ENCODE measurements around the gene EIF4G3.

EIF4G3 gene

GRCh38 chr1:20980051-20980450, 196.6 kb downstream of the EIF4G3 start:
- H3K27me3 ChIP-seq: no peaks in the 10 kb centered on the region
- H3K36me3 ChIP-seq: peaks cover 11% of the 10 kb centered on the region
- no peak overlapping the region for H3K27ac ChIP-seq
- H3K4me1 ChIP-seq (ENCODE audit: control insufficient read depth in 1 of 2, insufficient read depth in 1 of 2, low read depth in 1 of 2, low read length in 1 of 2): peaks cover 0 to 7% of the 10 kb centered on the region in 2 experiments
- H3K9me3 ChIP-seq: no peaks in the 10 kb centered on the region
- no peak overlapping the region for H3K4me3 ChIP-seq (ENCODE audit: low read depth in 1 of 2, low read length in 1 of 2)
- TF ChIP-seq CTCF (IDR thresholded peaks at IDR 0.05): no peak

- no peak overlapping the region for H3K4me3 ChIP-seq (ENCODE audit: low read depth in 1 of 2, low read length in 1 of 2)
- TF ChIP-seq CTCF (IDR thresholded peaks at IDR 0.05): no peak
Observed at GRCh38 chr1:20978413-20978812, 198.3 kb downstream of the EIF4G3 start.

GRCh38 chr1:20975668-20976067, 201.0 kb downstream of the EIF4G3 start:
- TF ChIP-seq CTCF (IDR thresholded peaks at IDR 0.05): no peak
- Histone ChIP-seq H3K9me3 (no peaks in the 10 kb centered on the region), H3K27me3 (no peaks in the 10 kb centered on the region), H3K36me3 (peaks cover 33% of the 10 kb centered on the region), H3K4me3 (ENCODE audit: low read depth in 1 of 2, low read length in 1 of 2) (no peak overlapping the region), H3K4me1 (ENCODE audit: control insufficient read depth in 1 of 2, insufficient read depth in 1 of 2, low read depth in 1 of 2, low read length in 1 of 2) (peaks cover 0 to 7% of the 10 kb centered on the region in 2 experiments), H3K27ac (no peak overlapping the region)

More at GRCh38 chr1:20978413-20978812, 198.3 kb downstream of the EIF4G3 start:
- peaks cover 11% of the 10 kb centered on the region for H3K36me3 ChIP-seq
- H3K27ac ChIP-seq: no peak overlapping the region
- peaks cover 0 to 7% of the 10 kb centered on the region in 2 experiments for H3K4me1 ChIP-seq (ENCODE audit: control insufficient read depth in 1 of 2, insufficient read depth in 1 of 2, low read depth in 1 of 2, low read length in 1 of 2)
- no peaks in the 10 kb centered on the region for H3K9me3 ChIP-seq
- no peaks in the 10 kb centered on the region for H3K27me3 ChIP-seq

GRCh38 chr1:20974951-20975350, 201.7 kb downstream of the EIF4G3 start:
- Histone ChIP-seq H3K27me3 (no peaks in the 10 kb centered on the region), H3K4me3 (ENCODE audit: low read depth in 1 of 2, low read length in 1 of 2) (no peak overlapping the region), H3K4me1 (ENCODE audit: control insufficient read depth in 1 of 2, insufficient read depth in 1 of 2, low read depth in 1 of 2, low read length in 1 of 2) (peaks cover 0 to 7% of the 10 kb centered on the region in 2 experiments), H3K36me3 (peaks cover 34% of the 10 kb centered on the region), H3K9me3 (no peaks in the 10 kb centered on the region), H3K27ac (no peak overlapping the region)
- TF ChIP-seq CTCF (IDR thresholded peaks at IDR 0.05): no peak

- no peak overlapping the region for H3K27ac ChIP-seq
Observed at GRCh38 chr1:20974069-20974468, 202.6 kb downstream of the EIF4G3 start.

More at GRCh38 chr1:20974069-20974468, 202.6 kb downstream of the EIF4G3 start:
- Histone ChIP-seq H3K27me3 (no peaks in the 10 kb centered on the region), H3K36me3 (peaks cover 30% of the 10 kb centered on the region), H3K9me3 (no peaks in the 10 kb centered on the region), H3K4me1 (ENCODE audit: control insufficient read depth in 1 of 2, insufficient read depth in 1 of 2, low read depth in 1 of 2, low read length in 1 of 2) (peaks cover 0 to 7% of the 10 kb centered on the region in 2 experiments), H3K4me3 (ENCODE audit: low read depth in 1 of 2, low read length in 1 of 2) (no peak overlapping the region)
- TF ChIP-seq CTCF (IDR thresholded peaks at IDR 0.05): no peak
